ENCODE data around the gene MGAT3.

Gene MGAT3

GRCh38 chr22:39426380-39427043 lies 30.3 kb upstream of the MGAT3 start:
- no peaks in the 10 kb centered on the region for H3K4me1 ChIP-seq (ENCODE audit: control insufficient read depth, insufficient read depth, low read length, poor library complexity, severe bottlenecking)
- H3K4me3 ChIP-seq (ENCODE audit: insufficient read depth, low read depth, low read length, poor library complexity, severe bottlenecking), result no peak overlapping the region
- H3K36me3 ChIP-seq (ENCODE audit: control insufficient read depth, insufficient read depth, low read length), result peaks cover 61% of the 10 kb centered on the region
- no peaks in the 10 kb centered on the region for H3K9me3 ChIP-seq (ENCODE audit: control insufficient read depth, low read length)
- DNase-seq, result no peak
- no peak overlapping the region for H3K27ac ChIP-seq (ENCODE audit: insufficient read depth, low read length, poor library complexity, severe bottlenecking)
- no peaks in the 10 kb centered on the region for H3K27me3 ChIP-seq (replicated peaks; ENCODE audit: control insufficient read depth, insufficient read depth, low read length, poor library complexity, severe bottlenecking)

GRCh38 chr22:39427751-39428596 lies 28.8 kb upstream of the MGAT3 start:
- H3K27me3 ChIP-seq (replicated peaks; ENCODE audit: control insufficient read depth, insufficient read depth, low read length, poor library complexity, severe bottlenecking), result no peaks in the 10 kb centered on the region
- DNase-seq, result no peak
- H3K4me3 ChIP-seq (ENCODE audit: insufficient read depth, low read depth, low read length, poor library complexity, severe bottlenecking), result no peak overlapping the region
- H3K27ac ChIP-seq (ENCODE audit: insufficient read depth, low read length, poor library complexity, severe bottlenecking), result no peak overlapping the region
- H3K9me3 ChIP-seq (ENCODE audit: control insufficient read depth, low read length), result no peaks in the 10 kb centered on the region
- no peaks in the 10 kb centered on the region for H3K4me1 ChIP-seq (ENCODE audit: control insufficient read depth, insufficient read depth, low read length, poor library complexity, severe bottlenecking)
- peaks cover 72% of the 10 kb centered on the region for H3K36me3 ChIP-seq (ENCODE audit: control insufficient read depth, insufficient read depth, low read length)

- no peaks in the 10 kb centered on the region for H3K27me3 ChIP-seq (replicated peaks; ENCODE audit: control insufficient read depth, insufficient read depth, low read length, poor library complexity, severe bottlenecking)
- no peak overlapping the region for H3K27ac ChIP-seq (ENCODE audit: insufficient read depth, low read length, poor library complexity, severe bottlenecking)
- H3K4me3 ChIP-seq (ENCODE audit: insufficient read depth, low read depth, low read length, poor library complexity, severe bottlenecking), result no peak overlapping the region
- no peaks in the 10 kb centered on the region for H3K4me1 ChIP-seq (ENCODE audit: control insufficient read depth, insufficient read depth, low read length, poor library complexity, severe bottlenecking)
- H3K9me3 ChIP-seq (ENCODE audit: control insufficient read depth, low read length), result no peaks in the 10 kb centered on the region
- no peak for DNase-seq
- H3K36me3 ChIP-seq (ENCODE audit: control insufficient read depth, insufficient read depth, low read length), result peaks cover 70% of the 10 kb centered on the region
Measured at GRCh38 chr22:39428597-39429071, 28.2 kb upstream of the MGAT3 start.

GRCh38 chr22:39429186-39429585 lies 27.6 kb upstream of the MGAT3 start:
- DNase-seq, result no peak
- H3K27ac ChIP-seq (ENCODE audit: insufficient read depth, low read length, poor library complexity, severe bottlenecking), result no peak overlapping the region
- H3K9me3 ChIP-seq (ENCODE audit: control insufficient read depth, low read length), result no peaks in the 10 kb centered on the region
- no peak overlapping the region for H3K4me3 ChIP-seq (ENCODE audit: insufficient read depth, low read depth, low read length, poor library complexity, severe bottlenecking)
- H3K36me3 ChIP-seq (ENCODE audit: control insufficient read depth, insufficient read depth, low read length), result peaks cover 66% of the 10 kb centered on the region
- no peaks in the 10 kb centered on the region for H3K4me1 ChIP-seq (ENCODE audit: control insufficient read depth, insufficient read depth, low read length, poor library complexity, severe bottlenecking)
- no peaks in the 10 kb centered on the region for H3K27me3 ChIP-seq (replicated peaks; ENCODE audit: control insufficient read depth, insufficient read depth, low read length, poor library complexity, severe bottlenecking)

- no peaks in the 10 kb centered on the region for H3K9me3 ChIP-seq (ENCODE audit: control insufficient read depth, low read length)
- no peaks in the 10 kb centered on the region for H3K27me3 ChIP-seq (replicated peaks; ENCODE audit: control insufficient read depth, insufficient read depth, low read length, poor library complexity, severe bottlenecking)
- H3K4me3 ChIP-seq (ENCODE audit: insufficient read depth, low read depth, low read length, poor library complexity, severe bottlenecking), result no peak overlapping the region
- no peaks in the 10 kb centered on the region for H3K4me1 ChIP-seq (ENCODE audit: control insufficient read depth, insufficient read depth, low read length, poor library complexity, severe bottlenecking)
- H3K36me3 ChIP-seq (ENCODE audit: control insufficient read depth, insufficient read depth, low read length), result peaks cover 64% of the 10 kb centered on the region
- no peak overlapping the region for H3K27ac ChIP-seq (ENCODE audit: insufficient read depth, low read length, poor library complexity, severe bottlenecking)
- no peak for DNase-seq
Measured at GRCh38 chr22:39429916-39430575, 26.8 kb upstream of the MGAT3 start.

- no peak overlapping the region for H3K4me3 ChIP-seq (ENCODE audit: insufficient read depth, low read depth, low read length, poor library complexity, severe bottlenecking)
- H3K27ac ChIP-seq (ENCODE audit: insufficient read depth, low read length, poor library complexity, severe bottlenecking), result no peak overlapping the region
- H3K27me3 ChIP-seq (replicated peaks; ENCODE audit: control insufficient read depth, insufficient read depth, low read length, poor library complexity, severe bottlenecking), result no peaks in the 10 kb centered on the region
- DNase-seq, result no peak
- peaks cover 64% of the 10 kb centered on the region for H3K36me3 ChIP-seq (ENCODE audit: control insufficient read depth, insufficient read depth, low read length)
- H3K4me1 ChIP-seq (ENCODE audit: control insufficient read depth, insufficient read depth, low read length, poor library complexity, severe bottlenecking), result no peaks in the 10 kb centered on the region
- no peaks in the 10 kb centered on the region for H3K9me3 ChIP-seq (ENCODE audit: control insufficient read depth, low read length)
Measured at GRCh38 chr22:39430576-39431150, 26.1 kb upstream of the MGAT3 start.

- Histone ChIP-seq H3K9me3 (ENCODE audit: control insufficient read depth, low read length) (no peaks in the 10 kb centered on the region), H3K27ac (ENCODE audit: insufficient read depth, low read length, poor library complexity, severe bottlenecking) (no peak overlapping the region), H3K4me3 (ENCODE audit: insufficient read depth, low read depth, low read length, poor library complexity, severe bottlenecking) (no peak overlapping the region), H3K4me1 (ENCODE audit: control insufficient read depth, insufficient read depth, low read length, poor library complexity, severe bottlenecking) (no peaks in the 10 kb centered on the region), H3K27me3 (replicated peaks; ENCODE audit: control insufficient read depth, insufficient read depth, low read length, poor library complexity, severe bottlenecking) (no peaks in the 10 kb centered on the region), H3K36me3 (ENCODE audit: control insufficient read depth, insufficient read depth, low read length) (peaks cover 64% of the 10 kb centered on the region)
- DNase-seq, result no peak
Measured at GRCh38 chr22:39431216-39431801, 25.5 kb upstream of the MGAT3 start.

- peaks cover 59% of the 10 kb centered on the region for H3K36me3 ChIP-seq (ENCODE audit: control insufficient read depth, insufficient read depth, low read length)
- H3K4me3 ChIP-seq (ENCODE audit: insufficient read depth, low read depth, low read length, poor library complexity, severe bottlenecking), result no peak overlapping the region
- H3K27me3 ChIP-seq (replicated peaks; ENCODE audit: control insufficient read depth, insufficient read depth, low read length, poor library complexity, severe bottlenecking), result no peaks in the 10 kb centered on the region
- no peak overlapping the region for H3K27ac ChIP-seq (ENCODE audit: insufficient read depth, low read length, poor library complexity, severe bottlenecking)
- no peaks in the 10 kb centered on the region for H3K9me3 ChIP-seq (ENCODE audit: control insufficient read depth, low read length)
- DNase-seq, result no peak
- H3K4me1 ChIP-seq (ENCODE audit: control insufficient read depth, insufficient read depth, low read length, poor library complexity, severe bottlenecking), result no peaks in the 10 kb centered on the region
Measured at GRCh38 chr22:39431821-39432251, 25.0 kb upstream of the MGAT3 start.

GRCh38 chr22:39432361-39432811 lies 24.4 kb upstream of the MGAT3 start:
- H3K27ac ChIP-seq (ENCODE audit: insufficient read depth, low read length, poor library complexity, severe bottlenecking), result no peak overlapping the region
- peaks cover 53% of the 10 kb centered on the region for H3K36me3 ChIP-seq (ENCODE audit: control insufficient read depth, insufficient read depth, low read length)
- H3K27me3 ChIP-seq (replicated peaks; ENCODE audit: control insufficient read depth, insufficient read depth, low read length, poor library complexity, severe bottlenecking), result no peaks in the 10 kb centered on the region
- no peak overlapping the region for H3K4me3 ChIP-seq (ENCODE audit: insufficient read depth, low read depth, low read length, poor library complexity, severe bottlenecking)
- H3K9me3 ChIP-seq (ENCODE audit: control insufficient read depth, low read length), result no peaks in the 10 kb centered on the region
- DNase-seq, result no peak
- peaks cover 3% of the 10 kb centered on the region for H3K4me1 ChIP-seq (ENCODE audit: control insufficient read depth, insufficient read depth, low read length, poor library complexity, severe bottlenecking)
